ENCODE data around the gene MXRA7. TPM values are rescaled to one million over a fixed set of nuclear protein-coding genes. Genes with fewer than 3 reads are reported as not detected.

Gene MXRA7
- total RNA-seq, 2 experiments from 2014 or later = 11.4 to 12.1 TPM

- no peaks in the 10 kb centered on the region for H3K27me3 ChIP-seq (ENCODE audit: control insufficient read depth in 1 of 2, insufficient read depth in 2 of 2, low read length in 2 of 2)
- no peak for ATAC-seq (ENCODE audit: poor library complexity)
- Mint-ChIP-seq H3K4me1 (ENCODE audit: low read depth) (no peaks in the 10 kb centered on the region), H3K27me3 (no peaks in the 10 kb centered on the region), H3K36me3 (ENCODE audit: low read depth) (no peaks in the 10 kb centered on the region), H3K9me3 (no peaks in the 10 kb centered on the region), H3K4me3 (no peak overlapping the region), H3K27ac (no peak overlapping the region)
- no peak overlapping the region for H3K4me3 ChIP-seq (ENCODE audit: low read length)
- ChIA-PET POLR2A (no interaction called here), CTCF (interaction anchor here (0.6 kb wide), 1 partner anchor 701 kb away, joined by 3 read pairs; no protein-coding TSS in a partner anchor)
- no peak overlapping the region for H3K27ac ChIP-seq (ENCODE audit: low read depth in 1 of 2, low read length in 2 of 2)
- no peak for TF ChIP-seq CTCF (IDR thresholded peaks at IDR 0.05)
- intact Hi-C loops (cut with DNase I, micrococcal nuclease) = no loop called here
- peaks cover 8% of the 10 kb centered on the region for H3K36me3 ChIP-seq (ENCODE audit: insufficient read depth, low read length)
- DNase-seq = no peak
- H3K9me3 ChIP-seq (ENCODE audit: control insufficient read depth in 1 of 2, insufficient read depth in 1 of 2, low read length in 2 of 2) = no peaks in the 10 kb centered on the region
- H3K4me1 ChIP-seq (ENCODE audit: insufficient read depth, low read length) = no peaks in the 10 kb centered on the region
Measured at GRCh38 chr17:76630151-76630550, 80.6 kb downstream of the MXRA7 start.

Small RNAs within 50 kb of the gene (microRNA-seq; reads per million reads assigned to microRNA genes)
- gene MIR636 (ENCODE audit: borderline microRNAs expressed, borderline replicate concordance) = 1.2 reads per million

Other genes starting within 250 kb of the MXRA7 start
- gene AANAT, start 243.4 kb downstream of the MXRA7 start, total RNA-seq = under 1 TPM in 1 of 2 experiments, not detected in 1; 0.14 TPM
- gene RHBDF2, start 209.5 kb downstream of the MXRA7 start, total RNA-seq = 10 to 100 TPM; 22.6 to 24.9 TPM
- gene CYGB, start 173.3 kb downstream of the MXRA7 start, total RNA-seq = not detected
- gene PRCD, start 170.9 kb downstream of the MXRA7 start, total RNA-seq = not detected
- 1 to 10 TPM in 1 of 2 experiments, under 1 TPM in 1; 0.49 to 1.2 TPM for gene ST6GALNAC2, start 125.1 kb downstream of the MXRA7 start, total RNA-seq
- 1 to 10 TPM; 1.8 to 2.5 TPM for gene ST6GALNAC1, start 67.2 kb downstream of the MXRA7 start, total RNA-seq
- gene JMJD6, start 15.6 kb upstream of the MXRA7 start, total RNA-seq = 100 to 1,000 TPM; 133 to 134 TPM
- gene METTL23, start 15.9 kb upstream of the MXRA7 start, total RNA-seq = 10 to 100 TPM; 35.4 to 37.8 TPM
- gene SRSF2, start 26.4 kb upstream of the MXRA7 start, total RNA-seq = 100 to 1,000 TPM; 448 to 460 TPM
- 10 to 100 TPM; 25.5 to 29.4 TPM for gene MFSD11, start 27.2 kb upstream of the MXRA7 start, total RNA-seq
- gene MGAT5B, start 157.4 kb upstream of the MXRA7 start, total RNA-seq = under 1 TPM; 0.28 to 0.77 TPM

All from CD4-positive, alpha-beta T cell (primary cell).